Pericardium fibroblast (primary cell): ENCODE data around the gene MMD. TPM values are rescaled to one million over a fixed set of nuclear protein-coding genes. Genes with fewer than 3 reads are reported as not detected.

Experiments used
- total RNA-seq: library from RNA; depleted of rRNA; stranded (reverse); fragments of >200 nt; gene quantifications from 2 replicates; pipeline ENCODE4 v1.2.3, GENCODE V29; 2015

Gene MMD
- 13.2 and 13.5 TPM in 2 replicates for total RNA-seq

GRCh38 chr17:55421179-55421934 is at the start of gene MMD:
Gene MMD (minus strand): TSS chr17:55421835. CDS start chr17:55421695, 140 bp downstream.

Other genes with a start within 250 kb of the MMD start
- gene HLF, start 156.9 kb downstream of the MMD start, total RNA-seq = under 0.01 and 0.12 TPM in 2 replicates
- gene SMIM36, start 89.6 kb upstream of the MMD start, total RNA-seq = not detected in 2 replicates